ENCODE data around the gene STAT5B. TPM values are rescaled to one million over a fixed set of nuclear protein-coding genes. Genes with fewer than 3 reads are reported as not detected.
A peak's percentile ranks its signal among the peaks of the same experiment; 100 is the strongest.

STAT5B gene
- total and polyA plus RNA-seq, 2 of the 13 experiments (the other 11 are each of a cell fraction or from before 2014, with no cell fraction given), result 21.0 to 42.8 TPM

GRCh38 chr17:42322382-42323267 lies 46.4 kb upstream of the STAT5B start:
- in situ Hi-C loops (cut with HindIII; ENCODE audit: extremely low pct_ligation_motif_present, low pct_unique_long_range_greater_than_20kb), result loop anchor here (5.0 kb wide), 2 partner anchors 80 to 200 kb away; no protein-coding TSS in a partner anchor
- TF ChIP-seq, protein P1, sequence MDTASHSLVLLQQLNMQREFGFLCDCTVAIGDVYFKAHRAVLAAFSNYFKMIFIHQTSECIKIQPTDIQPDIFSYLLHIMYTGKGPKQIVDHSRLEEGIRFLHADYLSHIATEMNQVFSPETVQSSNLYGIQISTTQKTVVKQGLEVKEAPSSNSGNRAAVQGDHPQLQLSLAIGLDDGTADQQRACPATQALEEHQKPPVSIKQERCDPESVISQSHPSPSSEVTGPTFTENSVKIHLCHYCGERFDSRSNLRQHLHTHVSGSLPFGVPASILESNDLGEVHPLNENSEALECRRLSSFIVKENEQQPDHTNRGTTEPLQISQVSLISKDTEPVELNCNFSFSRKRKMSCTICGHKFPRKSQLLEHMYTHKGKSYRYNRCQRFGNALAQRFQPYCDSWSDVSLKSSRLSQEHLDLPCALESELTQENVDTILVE (CRISPR knock-in tag; IDR thresholded peaks at IDR 0.05), result 0 out of 2 replicates have a peak, but pooled peaks have one; percentile 59
- no peak for TF ChIP-seq ZSCAN31 (CRISPR knock-in tag; IDR thresholded peaks at IDR 0.05; ENCODE audit: low read depth)
- TF ChIP-seq KDM1A (CRISPR knock-in tag; IDR thresholded peaks at IDR 0.05), result peak; percentile 62; the same call in 1 of the 2 replicates
- TF ChIP-seq STAT5B (CRISPR knock-in tag; IDR thresholded peaks at IDR 0.05), result peak; percentile 62; the same call in 1 of the 2 replicates
- TF ChIP-seq NFYB (CRISPR knock-in tag; IDR thresholded peaks at IDR 0.05), result peak; percentile 15; the same call in 1 of the 2 replicates
- TF ChIP-seq MYNN (CRISPR knock-in tag; IDR thresholded peaks at IDR 0.05; ENCODE audit: low read depth), result peak; percentile 58; the same call in 1 of the 2 replicates
- peak; percentile 86 for TF ChIP-seq THAP11 (CRISPR knock-in tag; IDR thresholded peaks at IDR 0.05)
- no peak for TF ChIP-seq ZNF883 (CRISPR knock-in tag; IDR thresholded peaks at IDR 0.05; ENCODE audit: not compliant biosample characterization)
- no peak for TF ChIP-seq SP2 (CRISPR knock-in tag; IDR thresholded peaks at IDR 0.05)
- peak; percentile 38; the same call in 1 of the 2 replicates for TF ChIP-seq ZNF652 (CRISPR knock-in tag; IDR thresholded peaks at IDR 0.05; ENCODE audit: borderline replicate concordance, low read depth)
- TF ChIP-seq SAFB2 (CRISPR knock-in tag; IDR thresholded peaks at IDR 0.05; ENCODE audit: borderline replicate concordance, low read depth), result no peak
- TF ChIP-seq LCORL (IDR thresholded peaks at IDR 0.05), result no peak
- peak; percentile 67; the same call in 1 of the 2 replicates for TF ChIP-seq LCORL (CRISPR knock-in tag; IDR thresholded peaks at IDR 0.05)
- 0 out of 2 replicates have a peak, but pooled peaks have one; percentile 65 for TF ChIP-seq KLF11 (CRISPR knock-in tag; IDR thresholded peaks at IDR 0.05)
- TF ChIP-seq MIER3 (CRISPR knock-in tag; IDR thresholded peaks at IDR 0.05; ENCODE audit: borderline replicate concordance), result peak; percentile 82; the same call in 1 of the 2 replicates
- TF ChIP-seq ZBTB21 (CRISPR knock-in tag; IDR thresholded peaks at IDR 0.05), result 0 out of 2 replicates have a peak, but pooled peaks have one; percentile 46
- 0 out of 2 replicates have a peak, but pooled peaks have one; percentile 78 for TF ChIP-seq SSRP1 (CRISPR knock-in tag; IDR thresholded peaks at IDR 0.05)
- TF ChIP-seq DMAP1 (CRISPR knock-in tag; IDR thresholded peaks at IDR 0.05), result no peak
- TF ChIP-seq TBL1XR1 (IDR thresholded peaks at IDR 0.05; ENCODE audit: borderline replicate concordance, low read length, partially characterized antibody), result peak; percentile 47
- TF ChIP-seq FOXA3 (CRISPR knock-in tag; IDR thresholded peaks at IDR 0.05), result peak; percentile 70
- TF ChIP-seq ZBTB34 (CRISPR knock-in tag; IDR thresholded peaks at IDR 0.05), result 0 out of 2 replicates have a peak, but pooled peaks have one; percentile 13
- peak; percentile 66; the same call in 1 of the 2 replicates for TF ChIP-seq KDM5B (CRISPR knock-in tag; IDR thresholded peaks at IDR 0.05; ENCODE audit: borderline replicate concordance)
- TF ChIP-seq ZNF274 (CRISPR knock-in tag; IDR thresholded peaks at IDR 0.05), result peak; percentile 31; the same call in 1 of the 2 replicates
- peak; percentile 59; the same call in 1 of the 2 replicates for TF ChIP-seq SIX1 (CRISPR knock-in tag; IDR thresholded peaks at IDR 0.05; ENCODE audit: borderline replicate concordance)

More at GRCh38 chr17:42322382-42323267, 46.4 kb upstream of the STAT5B start:
- ATAC-seq, result peak; percentile 97
- Histone ChIP-seq H2AFZ (ENCODE audit: low read length) (no peak overlapping the region), H3K9ac (ENCODE audit: insufficient read depth, low read depth, low read length) (no peak overlapping the region), H4K20me1 (ENCODE audit: insufficient read depth, low read length) (peaks cover 5% of the 10 kb centered on the region; the same call in 1 of the 2 replicates), H3K36me3 (replicated peaks in 1 of 2; ENCODE audit: control insufficient read depth in 1 of 2, insufficient read depth in 2 of 2, low read length in 2 of 2) (peaks cover 20 to 68% of the 10 kb centered on the region in 2 experiments), H3K9me3 (ENCODE audit: low read length) (no peaks in the 10 kb centered on the region), H3K4me1 (ENCODE audit: insufficient read depth, low read length) (peaks cover 6% of the 10 kb centered on the region), H3K4me3 (replicated peaks in 1 of 3; ENCODE audit: insufficient read depth in 1 of 3, low read depth in 2 of 3, low read length in 3 of 3) (no peak overlapping the region), H3K4me2 (ENCODE audit: low read depth, low read length) (no peak overlapping the region), H3K79me2 (ENCODE audit: insufficient read depth, low read length) (no peaks in the 10 kb centered on the region), H3K27ac (ENCODE audit: extremely low read length, insufficient read depth, low read length) (no peak overlapping the region), H3K27me3 (ENCODE audit: control insufficient read depth in 1 of 2, insufficient read depth in 2 of 2, low read length in 2 of 2) (no peaks in the 10 kb centered on the region)
- WGBS (ENCODE audit: low lambda C conversion rate), result 48% methylated on average over 10 of the region's 10 CpGs
- peak; percentile 99 for FAIRE-seq
- peak; percentile 90 for DNase-seq (ENCODE audit: low spot score)
- no TSS peak for BruUV-seq (replicated peaks)
- intact Hi-C loops (cut with micrococcal nuclease; ENCODE audit: unreplicated experiment), result loop anchor here (1.0 kb wide), 2 partner anchors 84 to 205 kb away; no protein-coding TSS in a partner anchor
- ChIA-PET POLR2A (interaction anchor here (1.0 to 1.2 kb wide), 2 partner anchors 11 to 81 kb away, joined by 3 to 8 read pairs; no protein-coding TSS in a partner anchor), CTCF (ENCODE audit: low intra/inter-chr PET ratio, low total read pairs) (interaction anchor here (0.9 to 5.9 kb wide), 9 partner anchors 11 to 207 kb away, joined by 3 to 163 read pairs (median 8); no protein-coding TSS in a partner anchor)
